Measurements from ENCODE around the gene NFATC1.

NFATC1 gene

GRCh38 chr18:79385708-79386341, 9.9 kb upstream of the NFATC1 start:
- no peak for DNase-seq
- in situ Hi-C loops (cut with HindIII; ENCODE audit: low pct_ligation_motif_present, low pct_unique_long_range_greater_than_20kb, low sequenced_read_pairs) = no loop called here

GRCh38 chr18:79386547-79386946, 9.2 kb upstream of the NFATC1 start:
- in situ Hi-C loops (cut with HindIII; ENCODE audit: low pct_ligation_motif_present, low pct_unique_long_range_greater_than_20kb, low sequenced_read_pairs) = no loop called here

GRCh38 chr18:79387214-79387613, 8.5 kb upstream of the NFATC1 start:
- in situ Hi-C loops (cut with HindIII; ENCODE audit: low pct_ligation_motif_present, low pct_unique_long_range_greater_than_20kb, low sequenced_read_pairs) = no loop called here

More at GRCh38 chr18:79386547-79386946, 9.2 kb upstream of the NFATC1 start:
- no peak for DNase-seq

DNA sequence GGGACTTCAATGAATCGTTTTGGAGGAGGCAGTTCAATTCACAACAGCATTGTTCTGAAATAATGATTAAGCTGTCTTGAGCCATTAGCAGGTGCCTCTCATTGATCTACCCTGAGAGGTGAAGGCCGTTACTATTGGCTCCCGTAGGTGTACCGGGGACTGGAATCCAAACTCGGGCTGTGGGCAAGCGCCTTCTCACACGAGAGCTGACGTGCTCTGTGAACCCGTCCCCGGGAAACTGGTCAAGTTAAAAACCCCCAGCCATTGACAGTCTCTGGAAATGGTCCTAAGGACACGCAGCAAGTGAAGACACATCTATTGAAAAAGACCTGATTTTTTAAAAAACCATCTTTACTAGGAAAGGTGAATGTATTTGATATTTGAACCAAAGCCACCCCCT, 8.1 kb upstream of the NFATC1 start:
- in situ Hi-C loops (cut with HindIII; ENCODE audit: low pct_ligation_motif_present, low pct_unique_long_range_greater_than_20kb, low sequenced_read_pairs) = no loop called here
- DNase-seq = no peak

More at GRCh38 chr18:79387214-79387613, 8.5 kb upstream of the NFATC1 start:
- DNase-seq = no peak

DNA sequence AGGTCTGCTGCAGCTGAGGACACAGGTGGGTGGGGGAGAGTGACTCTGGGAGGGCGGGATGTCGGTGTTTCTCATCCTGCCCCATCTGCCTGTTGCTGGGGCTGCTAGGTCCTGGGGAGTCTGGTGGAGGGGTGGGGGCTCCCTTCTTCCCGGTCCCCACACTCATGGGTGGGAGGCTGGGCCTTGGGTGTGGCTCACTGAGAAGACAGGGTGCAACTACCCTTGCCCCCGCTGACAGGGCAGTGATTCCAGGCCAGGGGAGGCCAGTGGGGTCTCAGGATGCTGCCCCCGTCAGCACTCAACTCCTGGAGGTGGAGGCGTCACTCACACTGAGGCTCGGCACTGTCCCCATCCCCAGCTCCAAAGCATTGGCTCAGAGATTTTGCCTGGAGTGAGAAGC, 7.7 kb upstream of the NFATC1 start:
- in situ Hi-C loops (cut with HindIII; ENCODE audit: low pct_ligation_motif_present, low pct_unique_long_range_greater_than_20kb, low sequenced_read_pairs) = no loop called here

GRCh38 chr18:79389689-79390088, 6.0 kb upstream of the NFATC1 start:
- in situ Hi-C loops (cut with HindIII; ENCODE audit: low pct_ligation_motif_present, low pct_unique_long_range_greater_than_20kb, low sequenced_read_pairs) = no loop called here
- DNase-seq = no peak

More for the DNA sequence above, 7.7 kb upstream of the NFATC1 start:
- no peak for DNase-seq

- in situ Hi-C loops (cut with HindIII; ENCODE audit: low pct_ligation_motif_present, low pct_unique_long_range_greater_than_20kb, low sequenced_read_pairs) = no loop called here
- DNase-seq = no peak
Measured at GRCh38 chr18:79392226-79392625, 3.5 kb upstream of the NFATC1 start.

DNA sequence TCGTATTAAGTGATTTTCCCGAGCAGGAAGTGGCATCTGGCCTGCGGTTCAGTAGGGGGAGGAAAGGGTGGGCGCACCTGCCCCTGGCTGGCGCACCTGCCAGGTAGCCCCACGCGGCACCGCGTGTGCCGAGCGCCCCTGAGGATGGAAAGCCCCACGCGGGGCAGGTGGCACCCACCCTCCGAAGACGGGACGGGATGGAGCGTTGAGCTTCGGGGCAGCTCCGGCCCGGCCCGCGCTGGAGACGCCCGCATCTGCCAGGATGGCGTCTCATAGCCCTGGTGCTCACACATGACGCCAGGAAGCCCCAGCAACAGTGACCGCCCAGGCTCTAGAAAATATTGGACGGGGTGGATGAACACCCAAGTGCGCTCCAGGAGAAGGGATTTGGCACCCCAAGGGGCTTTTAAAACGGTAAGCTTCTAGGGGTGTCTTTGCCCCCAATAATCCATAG, 2.5 kb upstream of the NFATC1 start:
- DNase-seq = no peak
- in situ Hi-C loops (cut with HindIII; ENCODE audit: low pct_ligation_motif_present, low pct_unique_long_range_greater_than_20kb, low sequenced_read_pairs) = no loop called here

- in situ Hi-C loops (cut with HindIII; ENCODE audit: low pct_ligation_motif_present, low pct_unique_long_range_greater_than_20kb, low sequenced_read_pairs) = no loop called here
- DNase-seq = peak; percentile 84
Measured at GRCh38 chr18:79393635-79394533, 1.8 kb upstream of the NFATC1 start.

GRCh38 chr18:79394534-79395307, 1.0 kb upstream of the NFATC1 start:
- peak; percentile 37 for DNase-seq
- in situ Hi-C loops (cut with HindIII; ENCODE audit: low pct_ligation_motif_present, low pct_unique_long_range_greater_than_20kb, low sequenced_read_pairs) = no loop called here

GRCh38 chr18:79395308-79395640, 456 bp upstream of the NFATC1 start:
- no peak for DNase-seq
- in situ Hi-C loops (cut with HindIII; ENCODE audit: low pct_ligation_motif_present, low pct_unique_long_range_greater_than_20kb, low sequenced_read_pairs) = no loop called here

GRCh38 chr18:79396431-79397246, 909 bp downstream of the NFATC1 start:
- in situ Hi-C loops (cut with HindIII; ENCODE audit: low pct_ligation_motif_present, low pct_unique_long_range_greater_than_20kb, low sequenced_read_pairs) = no loop called here
- DNase-seq = peak; percentile 42

GRCh38 chr18:79397247-79397829, 1.6 kb downstream of the NFATC1 start:
- DNase-seq = no peak
- in situ Hi-C loops (cut with HindIII; ENCODE audit: low pct_ligation_motif_present, low pct_unique_long_range_greater_than_20kb, low sequenced_read_pairs) = no loop called here

GRCh38 chr18:79397830-79398761, 2.4 kb downstream of the NFATC1 start:
- no peak for DNase-seq
- in situ Hi-C loops (cut with HindIII; ENCODE audit: low pct_ligation_motif_present, low pct_unique_long_range_greater_than_20kb, low sequenced_read_pairs) = no loop called here

- no peak for DNase-seq
- in situ Hi-C loops (cut with HindIII; ENCODE audit: low pct_ligation_motif_present, low pct_unique_long_range_greater_than_20kb, low sequenced_read_pairs) = no loop called here
Measured at GRCh38 chr18:79399275-79400081, 3.7 kb downstream of the NFATC1 start.

- in situ Hi-C loops (cut with HindIII; ENCODE audit: low pct_ligation_motif_present, low pct_unique_long_range_greater_than_20kb, low sequenced_read_pairs) = no loop called here
- DNase-seq = peak; percentile 20
Measured at GRCh38 chr18:79400091-79400590, 4.4 kb downstream of the NFATC1 start.

Measured in ACHN (cell line).